Vagina (tissue), 2 donors: ENCODE measurements around the gene MAN1C1. TPM values are rescaled to one million over a fixed set of nuclear protein-coding genes. Genes with fewer than 3 reads are reported as not detected.

Source experiments
- DNase-seq, 2 donors: peaks; one replicate each; pipeline ENCODE4 v3.0.0-alpha.2; 2017; ENCODE audit errors: extremely low spot score in 2 of 2
- H3K27ac ChIP-seq: fragments of 200-600 bp; sonication (generic); one replicate; pipeline ENCODE4 v1.5.1; 2019
- H3K27me3 ChIP-seq: fragments of 200-600 bp; sonication (generic); one replicate; pipeline ENCODE4 v1.5.1; 2019
- H3K36me3 ChIP-seq, 2 donors: fragments of 200-600 bp; sonication (generic); one replicate each; pipeline ENCODE4 v1.5.1; 2017 to 2019
- H3K4me1 ChIP-seq: fragments of 200-600 bp; sonication (generic); one replicate; pipeline ENCODE4 v1.5.1; 2019
- H3K4me3 ChIP-seq, 2 donors: fragments of 200-600 bp; sonication (generic); 1 replicate in 1 of 2; 2 replicates in 1 of 2; pipeline ENCODE4 v1.5.1; 2016 to 2019
- H3K9me3 ChIP-seq: fragments of 200-600 bp; sonication (generic); one replicate; pipeline ENCODE4 v1.5.1; 2019
- CTCF ChIP-seq, 3 experiments: fragments of 450-650 bp in 2 of 3; fragments of 200-600 bp in 1 of 3; sonication (generic) in 1 of 3; IDR thresholded peaks; one replicate each; pipeline ENCODE4 v1.5.1; 2017 to 2019; ENCODE audit warnings: antibody characterized with exemption in 3 of 3, mild to moderate bottlenecking in 2 of 3, moderate library complexity in 2 of 3
- POLR2A ChIP-seq, 2 donors: fragments of 450-650 bp; IDR thresholded peaks; one replicate each; pipeline ENCODE4 v1.6.1; 2017; ENCODE audit warnings: antibody characterized with exemption in 2 of 2, mild to moderate bottlenecking in 2 of 2, moderate library complexity in 2 of 2
- POLR2AphosphoS5 ChIP-seq, 2 donors: sonication (generic); formaldehyde crosslinking; IDR thresholded peaks; one replicate each; pipeline ENCODE4 v1.9.0; 2017; ENCODE audit warnings: antibody characterized with exemption in 2 of 2, mild to moderate bottlenecking in 2 of 2, low read depth in 1 of 2; ENCODE audit not compliant: insufficient read depth in 1 of 2
- intact Hi-C: fragments of 100-400 bp; cut with DNase I; formaldehyde crosslinking; loops from one replicate; pipeline ENCODE4 v1.15.1; 2023
- total RNA-seq: library from RNA; depleted of rRNA; stranded (reverse); fragments of >200 nt; gene quantifications from one replicate; pipeline ENCODE4 v1.2.3, GENCODE V29; 2016

Gene MAN1C1
- 31.4 TPM for total RNA-seq

- no peaks in the 10 kb centered on the region for H3K9me3 ChIP-seq
- no peaks in the 10 kb centered on the region for H3K27me3 ChIP-seq
- no peaks in the 10 kb centered on the region for H3K36me3 ChIP-seq
- H3K4me3 ChIP-seq = peak within 1 kb of the TSS; percentile 65 to 77
- peaks cover 46% of the 10 kb centered on the region for H3K4me1 ChIP-seq
- no peak for DNase-seq
- TF ChIP-seq POLR2AphosphoS5 (IDR thresholded peaks at IDR 0.05; ENCODE audit: insufficient read depth in 1 of 2, low read depth in 1 of 2) (peak in 1 of 2 donors; percentile 70), POLR2A (IDR thresholded peaks at IDR 0.05) (peak in 1 of 2 donors; percentile 71), CTCF (IDR thresholded peaks at IDR 0.05) (peak in 1 of 3 experiments; percentile 31)
- H3K27ac ChIP-seq = peak within 1 kb of the TSS; percentile 89
- intact Hi-C loops = loop anchor here (5.0 kb wide), 2 partner anchors 81 to 126 kb away; no protein-coding TSS in a partner anchor
Measured at GRCh38 chr1:25616095-25616986, at the start of gene MAN1C1. Gene MAN1C1, plus strand, starts transcription at chr1:25616791. Its CDS starts 1,007 bp downstream, at chr1:25617798.

GRCh38 chr1:25567710-25568089 lies 48.9 kb upstream of the MAN1C1 start:
- Histone ChIP-seq H3K9me3 (no peaks in the 10 kb centered on the region), H3K4me3 (no peak overlapping the region), H3K27ac (peak overlapping the region; percentile 85), H3K27me3 (no peaks in the 10 kb centered on the region), H3K4me1 (peaks cover 55% of the 10 kb centered on the region), H3K36me3 (peaks cover 0 to 12% of the 10 kb centered on the region in 2 donors)
- intact Hi-C loops = no loop called here
- no peak for TF ChIP-seq POLR2AphosphoS5 (IDR thresholded peaks at IDR 0.05; ENCODE audit: insufficient read depth in 1 of 2, low read depth in 1 of 2)
- no peak for TF ChIP-seq CTCF (IDR thresholded peaks at IDR 0.05)
- no peak for TF ChIP-seq POLR2A (IDR thresholded peaks at IDR 0.05)
- DNase-seq = no peak

- peaks cover 54% of the 10 kb centered on the region for H3K4me1 ChIP-seq
- TF ChIP-seq CTCF (IDR thresholded peaks at IDR 0.05) = no peak
- TF ChIP-seq POLR2AphosphoS5 (IDR thresholded peaks at IDR 0.05; ENCODE audit: insufficient read depth in 1 of 2, low read depth in 1 of 2) = peak in 1 of 2 donors; percentile 29
- TF ChIP-seq POLR2A (IDR thresholded peaks at IDR 0.05) = no peak
- no peak overlapping the region for H3K4me3 ChIP-seq
- no peaks in the 10 kb centered on the region for H3K9me3 ChIP-seq
- intact Hi-C loops = no loop called here
- no peak for DNase-seq
- no peaks in the 10 kb centered on the region for H3K27me3 ChIP-seq
- peak overlapping the region; percentile 85 for H3K27ac ChIP-seq
- H3K36me3 ChIP-seq = peaks cover 0 to 8% of the 10 kb centered on the region in 2 donors
Measured at GRCh38 chr1:25568090-25568833, 48.3 kb upstream of the MAN1C1 start.

- Histone ChIP-seq H3K27me3 (no peaks in the 10 kb centered on the region), H3K4me1 (peaks cover 54% of the 10 kb centered on the region), H3K4me3 (no peak overlapping the region), H3K36me3 (peaks cover 0 to 8% of the 10 kb centered on the region in 2 donors), H3K9me3 (no peaks in the 10 kb centered on the region), H3K27ac (peak overlapping the region; percentile 85)
- TF ChIP-seq POLR2AphosphoS5 (IDR thresholded peaks at IDR 0.05; ENCODE audit: insufficient read depth in 1 of 2, low read depth in 1 of 2) (peak in 1 of 2 donors; percentile 75), CTCF (IDR thresholded peaks at IDR 0.05) (no peak), POLR2A (IDR thresholded peaks at IDR 0.05) (no peak)
- no peak for DNase-seq
- intact Hi-C loops = no loop called here
Measured at GRCh38 chr1:25568834-25569596, 47.6 kb upstream of the MAN1C1 start.
